GM18858 (cell line): ENCODE data around the gene DGCR2.

Experiments used
- ATAC-seq: cut with Tn5 transposase; IDR thresholded peaks from one replicate; pipeline ENCODE4 v1.9.1; 2021; ENCODE audit not compliant: unreplicated experiment

Gene DGCR2

DNA sequence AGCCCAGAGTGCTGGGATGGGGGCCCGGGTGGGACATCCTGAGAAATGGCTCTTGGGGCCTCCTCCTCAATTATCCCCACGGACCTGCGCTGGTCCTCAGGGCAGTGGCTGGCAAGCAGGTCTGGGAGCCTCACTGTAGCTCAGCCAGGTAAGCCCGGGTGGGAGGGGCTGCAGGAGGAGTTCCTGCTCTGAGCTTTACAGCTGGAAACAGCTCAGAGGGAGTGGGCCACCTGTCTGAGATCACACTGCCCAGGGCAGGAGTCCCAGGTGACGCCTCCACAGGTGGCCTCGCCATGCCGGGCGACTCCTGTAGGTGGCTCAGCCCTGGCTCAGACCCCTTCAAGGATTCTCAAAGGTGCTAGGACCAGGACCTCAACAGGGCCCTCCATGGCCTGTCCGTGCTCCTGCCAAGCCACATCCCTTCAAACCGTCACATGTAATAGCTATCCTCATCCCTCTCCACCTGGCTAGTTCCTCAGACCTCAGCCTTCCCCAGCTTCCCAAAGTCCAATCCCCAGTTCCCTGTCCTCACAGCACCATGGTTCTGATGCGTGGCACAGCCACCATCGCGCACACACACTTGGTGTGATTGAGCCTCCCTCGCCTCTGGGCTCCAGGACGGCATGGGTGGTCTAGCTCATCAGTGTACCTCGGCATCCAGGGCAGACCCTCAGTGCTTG, 5.3 kb upstream of the DGCR2 start:
- ATAC-seq = no peak

- no peak for ATAC-seq
Measured at GRCh38 chr22:19126309-19127273, 4.4 kb upstream of the DGCR2 start.

- no peak for ATAC-seq
Measured at GRCh38 chr22:19125474-19126308, 3.5 kb upstream of the DGCR2 start.

- no peak for ATAC-seq
Measured at GRCh38 chr22:19125011-19125410, 2.8 kb upstream of the DGCR2 start.

GRCh38 chr22:19124377-19124776, 2.2 kb upstream of the DGCR2 start:
- ATAC-seq = no peak

- ATAC-seq = no peak
Measured at GRCh38 chr22:19123936-19124335, 1.7 kb upstream of the DGCR2 start.

DNA sequence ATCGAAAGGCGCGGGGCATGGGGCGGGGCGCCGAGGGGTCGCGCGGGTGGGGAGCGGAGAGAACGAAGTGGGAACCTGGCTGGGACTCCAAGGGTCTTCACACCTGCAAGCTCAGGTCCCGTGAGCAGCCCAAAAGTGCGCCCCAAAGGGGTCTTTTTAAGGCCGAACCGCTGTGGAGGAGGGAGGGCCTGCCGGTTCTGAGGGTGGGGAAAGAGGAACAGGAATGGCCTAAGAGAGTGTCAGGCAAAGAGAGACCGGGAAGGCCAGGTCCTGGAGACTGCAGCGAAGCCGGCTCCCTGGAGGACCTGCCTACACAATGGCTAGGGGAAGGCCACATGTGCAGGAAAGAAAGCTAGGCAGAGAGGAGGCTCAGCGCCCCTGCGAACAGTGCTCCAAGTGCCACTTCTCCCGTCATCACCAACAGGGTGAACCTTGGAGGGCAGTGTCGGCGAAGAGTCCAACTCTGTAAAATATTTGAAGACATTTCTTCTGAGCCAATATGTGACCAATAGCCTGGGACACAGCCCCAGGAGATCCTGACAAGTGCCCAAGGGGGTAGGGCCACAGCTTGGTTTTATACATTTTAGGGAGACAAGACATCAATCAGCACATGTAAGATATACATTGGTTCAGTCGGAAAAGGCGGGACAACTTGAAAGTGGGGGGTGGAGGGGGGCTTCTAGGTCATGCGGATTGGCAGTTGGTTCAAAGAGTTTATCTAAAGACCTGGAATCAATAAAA, 710 bp upstream of the DGCR2 start:
- ATAC-seq = no peak

DNA sequence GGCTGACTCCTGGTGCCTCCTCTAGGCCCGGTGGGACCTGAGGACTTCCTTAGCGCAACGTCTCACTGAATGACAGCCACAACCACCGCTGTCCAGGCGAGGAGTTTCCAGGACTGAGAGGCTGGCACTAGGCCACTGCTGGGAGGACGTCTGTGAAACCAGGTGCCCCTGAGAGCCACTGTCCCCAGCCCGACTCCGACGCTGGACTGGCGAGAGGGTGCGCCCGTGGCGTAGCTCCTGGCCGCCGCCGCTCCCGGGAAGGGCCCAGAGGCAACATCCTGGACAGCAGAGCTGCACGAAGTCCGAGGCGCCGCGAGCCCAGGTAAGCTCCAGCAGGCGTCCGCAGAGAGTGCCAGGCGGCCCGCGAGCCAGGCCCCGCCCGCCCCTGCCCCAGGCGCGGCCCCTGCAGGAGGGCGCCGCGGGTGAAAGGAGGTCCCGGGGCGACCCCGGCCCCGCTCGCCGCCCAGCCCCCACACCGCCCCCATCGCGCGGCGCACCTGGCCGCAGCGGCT, 525 bp downstream of the DGCR2 start:
- peak; percentile 12 for ATAC-seq

DNA sequence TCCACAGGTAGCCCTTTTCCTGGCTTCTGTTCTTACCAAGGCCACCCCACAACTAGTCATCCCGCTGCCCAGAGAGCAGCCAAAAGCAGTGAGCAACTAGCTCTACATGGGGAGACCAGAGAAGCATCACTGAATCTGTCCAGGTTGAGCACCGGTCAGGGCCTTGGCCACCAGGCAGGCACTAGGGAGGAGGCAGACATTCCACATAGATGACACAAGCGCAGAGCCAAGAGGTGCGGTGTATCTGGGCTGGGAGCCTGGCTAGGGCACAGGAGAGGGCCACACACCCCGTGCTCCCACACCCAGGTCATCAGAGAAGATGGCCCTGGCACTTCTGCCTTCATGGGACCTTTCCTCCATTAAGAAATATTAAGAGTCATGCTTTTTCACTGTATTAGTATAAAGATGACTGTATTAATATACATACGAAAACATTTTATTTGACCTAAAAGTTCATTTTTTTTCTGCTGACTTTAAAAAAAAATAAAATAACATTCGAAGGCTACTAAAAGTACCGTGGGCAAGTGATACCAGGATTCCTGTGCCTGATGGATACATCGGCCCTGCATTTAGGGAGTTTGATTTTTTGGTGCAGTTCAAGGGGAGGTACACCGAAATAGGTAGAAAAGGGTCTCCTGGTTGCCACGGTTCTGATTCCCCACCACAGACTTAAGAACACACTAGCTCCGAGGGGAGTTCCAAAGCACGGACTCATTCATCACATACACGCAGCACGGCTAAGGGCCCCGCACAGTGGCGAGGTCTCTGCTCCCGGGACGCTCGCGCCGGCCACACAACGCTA, 1.2 kb downstream of the DGCR2 start:
- ATAC-seq = no peak

DNA sequence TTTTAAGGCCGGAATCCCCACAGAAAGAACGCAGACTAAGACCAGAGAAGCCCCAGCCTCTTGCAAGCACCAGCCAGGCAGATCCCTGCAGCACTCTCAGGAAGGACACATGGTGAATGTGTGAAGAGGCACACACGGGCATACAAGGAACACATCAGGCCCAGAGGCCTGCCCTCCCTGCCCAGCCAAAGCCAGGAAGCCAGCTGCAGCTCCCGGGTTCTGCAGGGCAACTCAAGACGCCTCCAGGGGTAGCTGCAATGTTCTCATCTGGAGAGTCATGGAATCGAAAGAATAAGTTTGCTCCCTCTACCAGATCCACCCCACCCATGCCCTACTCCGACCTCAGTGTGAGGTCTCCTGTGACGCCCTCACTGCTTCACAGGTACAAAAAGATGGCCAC, 2.3 kb downstream of the DGCR2 start:
- ATAC-seq = no peak

DNA sequence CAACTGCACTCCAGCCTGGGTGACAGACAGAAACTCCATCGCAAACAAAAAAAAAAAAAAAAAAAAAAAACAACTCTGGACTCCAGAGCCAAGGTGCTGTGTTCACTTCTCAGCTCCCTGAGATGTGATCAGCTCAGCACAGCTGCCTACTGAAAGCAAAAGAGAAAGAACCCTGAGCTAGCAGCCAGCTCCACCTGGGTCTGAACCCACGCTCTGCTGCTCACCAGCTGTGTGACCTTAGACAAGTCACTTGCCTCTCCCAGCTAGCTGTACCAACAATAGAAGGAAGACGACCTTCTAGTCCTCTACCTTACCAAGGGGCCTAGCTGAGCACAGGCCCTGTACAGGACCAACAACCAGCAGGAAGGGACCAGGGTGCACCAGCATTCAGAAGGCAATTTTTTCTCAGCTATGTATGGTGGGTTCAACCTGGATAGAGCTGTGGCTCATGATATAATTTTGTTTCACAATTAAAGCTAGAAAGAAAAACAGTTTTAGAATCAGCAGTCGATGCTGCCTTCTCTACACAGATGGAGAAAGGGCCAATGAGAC, 3.8 kb downstream of the DGCR2 start:
- ATAC-seq = peak; percentile 50

DNA sequence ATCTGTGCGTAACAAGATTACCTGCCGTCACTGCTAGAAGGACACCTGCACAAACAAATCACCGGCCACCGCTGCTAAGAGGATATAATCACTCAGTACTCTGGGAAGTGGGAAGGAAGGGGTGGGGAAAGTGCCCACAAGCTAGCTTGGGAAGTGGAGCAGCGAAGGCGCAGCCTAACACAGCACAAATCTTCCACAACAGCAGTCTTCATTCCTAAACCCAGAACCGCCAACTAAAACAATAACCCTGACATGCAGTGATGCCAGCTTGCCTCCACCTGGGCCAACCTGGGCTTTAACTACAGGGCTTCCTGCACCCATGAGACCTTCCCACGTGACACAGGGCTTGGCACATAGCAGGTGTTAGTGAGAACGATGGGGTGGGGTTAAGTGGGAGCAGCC, 5.1 kb downstream of the DGCR2 start:
- ATAC-seq = no peak

DNA sequence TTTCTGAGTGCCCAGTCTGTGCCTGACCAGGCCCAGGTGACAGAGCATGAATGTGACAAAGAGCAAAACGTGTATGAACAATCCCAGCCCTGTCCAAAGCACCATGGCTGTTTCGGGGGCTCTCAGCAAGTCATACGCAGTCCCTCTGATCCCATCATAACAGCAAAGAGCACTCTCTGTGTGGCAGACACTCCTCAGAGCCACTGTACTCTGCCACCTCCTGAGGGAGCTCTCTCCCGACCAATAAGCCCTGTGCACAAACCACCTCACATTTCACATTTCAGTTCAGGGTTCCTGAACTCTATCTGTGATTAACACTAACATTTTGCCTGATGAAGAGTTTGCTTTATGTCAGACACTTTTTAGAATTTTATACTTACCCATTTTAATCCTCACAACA, 6.6 kb downstream of the DGCR2 start:
- ATAC-seq = no peak

DNA sequence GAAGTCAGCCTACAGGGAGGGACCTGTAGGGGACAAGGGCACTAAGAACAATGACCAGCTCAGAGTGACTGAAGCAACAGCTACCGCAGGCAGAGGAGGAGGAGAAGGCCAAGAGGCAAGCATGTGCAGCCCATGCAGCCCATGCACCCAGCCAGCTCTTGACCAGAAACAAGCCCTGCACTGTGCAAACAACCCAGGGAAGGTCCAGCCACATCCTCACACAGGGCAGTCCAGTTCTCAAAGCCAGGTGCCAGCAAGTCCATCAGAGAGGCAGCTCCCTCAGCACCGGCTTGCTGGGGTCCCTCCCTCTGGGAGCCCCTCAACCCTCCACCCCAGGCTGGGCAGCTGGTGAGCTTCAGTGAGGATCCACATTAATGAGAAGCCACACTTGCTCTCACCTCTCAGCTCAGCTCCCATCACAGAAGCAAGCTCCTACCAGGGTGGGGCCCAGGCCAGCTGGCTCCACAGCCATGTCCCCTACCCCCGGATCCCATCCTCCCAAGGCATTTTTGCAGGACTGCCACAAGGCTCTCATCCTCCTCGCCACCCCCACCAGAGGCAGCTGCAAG, 7.1 kb downstream of the DGCR2 start:
- no peak for ATAC-seq

- ATAC-seq = no peak
Measured at GRCh38 chr22:19113429-19113828, 8.8 kb downstream of the DGCR2 start.

DNA sequence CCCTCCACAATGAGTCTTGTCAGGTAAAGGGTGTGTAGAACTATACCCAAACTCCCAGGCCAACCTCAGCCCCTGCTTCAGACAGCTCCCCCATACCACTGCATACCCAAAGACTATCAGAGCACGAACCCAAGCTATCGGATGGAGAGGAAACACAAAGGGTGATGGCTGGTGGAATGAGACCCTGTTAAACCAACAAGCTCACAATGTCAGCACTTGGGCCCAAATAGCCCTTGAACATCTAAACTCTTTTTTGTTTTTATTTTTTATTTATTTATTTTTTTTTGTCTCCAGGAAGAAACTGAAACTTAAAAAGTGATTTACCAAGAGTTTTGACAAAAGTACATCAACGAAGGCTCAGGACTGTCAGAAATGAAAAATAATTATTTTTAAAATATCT, 10.6 kb downstream of the DGCR2 start:
- ATAC-seq = no peak

DNA sequence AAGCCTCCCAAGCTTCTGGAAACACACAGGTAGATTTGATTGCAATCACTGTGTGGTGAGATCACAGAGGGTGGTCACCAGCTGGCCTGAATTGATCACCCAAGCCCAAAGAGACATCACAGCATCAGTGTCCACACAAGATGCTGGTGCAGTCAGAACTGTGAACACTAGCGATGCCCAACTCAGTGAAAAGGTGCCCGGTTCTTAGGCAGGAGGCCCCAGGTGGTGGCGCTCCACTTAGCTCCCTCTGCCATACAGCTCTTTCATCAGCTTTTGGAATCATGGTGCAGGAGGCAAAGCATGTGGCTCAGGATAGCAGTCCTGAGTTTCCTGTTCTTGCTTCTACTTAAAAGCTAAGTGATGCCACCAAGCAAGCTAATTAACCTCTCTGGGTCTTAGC, 11.1 kb downstream of the DGCR2 start:
- no peak for ATAC-seq

DNA sequence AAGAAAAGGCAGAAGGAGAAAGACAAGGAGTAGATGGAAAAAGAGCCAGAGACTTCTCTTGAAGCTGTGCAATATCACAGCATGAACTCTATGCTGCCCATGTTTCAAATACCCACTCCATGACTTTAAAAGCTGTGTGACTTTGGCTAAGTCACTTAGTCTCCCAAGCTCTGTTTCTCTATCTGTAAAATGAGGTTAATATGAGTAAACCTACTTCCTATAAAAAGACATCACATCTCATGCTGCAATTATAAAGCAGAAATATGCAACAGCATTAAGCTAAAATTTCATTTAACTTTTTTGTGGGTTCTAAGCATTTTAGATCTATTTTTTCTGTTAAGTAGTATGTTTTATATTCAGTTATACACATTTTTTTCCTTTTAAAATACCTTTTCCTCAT, 11.6 kb downstream of the DGCR2 start:
- ATAC-seq = no peak

DNA sequence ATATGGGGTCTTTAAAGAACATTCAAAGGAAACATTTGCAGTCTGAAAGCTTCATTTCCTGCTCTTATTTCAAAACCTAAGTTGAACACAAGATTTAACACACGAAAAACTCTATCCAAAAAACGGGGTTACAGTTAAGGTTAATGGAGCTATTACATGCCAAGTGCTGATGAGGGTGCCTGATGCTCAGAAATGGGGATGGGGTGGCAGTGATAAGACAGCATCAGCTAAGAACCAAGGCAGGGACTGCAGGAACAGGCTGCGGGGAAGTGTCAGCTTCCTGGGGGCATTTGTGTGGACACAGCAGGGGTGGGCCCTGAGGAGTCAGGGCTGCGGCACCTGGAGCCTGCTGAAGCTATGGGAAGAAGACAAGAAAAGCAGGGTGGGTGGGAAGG, 12.2 kb downstream of the DGCR2 start:
- no peak for ATAC-seq
